Measurements from ENCODE around the gene XRN2. TPM values are rescaled to one million over a fixed set of nuclear protein-coding genes. Genes with fewer than 3 reads are reported as not detected.

Gene XRN2
- polyA plus RNA-seq, 1 donor from 2014 or later = 142 TPM

DNA sequence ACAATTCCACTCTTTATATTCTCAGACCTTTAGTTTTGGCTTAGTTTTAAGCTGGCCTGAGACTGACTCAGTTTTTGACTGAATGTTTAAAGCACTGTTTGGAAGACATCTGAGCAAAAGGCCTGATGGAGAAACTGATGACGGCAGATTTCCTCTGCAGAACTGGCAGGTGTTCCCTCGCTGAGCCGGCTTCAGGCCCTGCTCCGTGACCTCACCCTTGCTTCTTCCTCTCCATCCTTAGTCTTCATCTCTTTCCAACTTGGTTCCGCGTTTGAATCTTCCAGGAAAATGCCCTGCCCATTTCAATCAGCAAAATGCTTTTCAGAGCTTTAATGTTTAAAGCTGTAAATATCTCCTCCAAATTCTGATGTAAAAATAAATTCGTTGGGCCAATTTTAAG is 87.6 kb downstream of the XRN2 start:
- no peak overlapping the region for H3K4me2 ChIP-seq (ENCODE audit: low read length)

GRCh38 chr20:21391185-21391971 is 88.2 kb downstream of the XRN2 start:
- H3K9me3 ChIP-seq (ENCODE audit: low read length) = no peaks in the 10 kb centered on the region
- H2AFZ ChIP-seq (ENCODE audit: low read depth, low read length) = no peak overlapping the region
- H3K4me2 ChIP-seq (ENCODE audit: low read length) = no peak overlapping the region
- no peak overlapping the region for H3K9ac ChIP-seq (ENCODE audit: low read length)
- H3F3A ChIP-seq (ENCODE audit: insufficient read depth, low read length, poor library complexity, severe bottlenecking) = no peaks in the 10 kb centered on the region
- no peak overlapping the region for H3K4me3 ChIP-seq (ENCODE audit: low read length)
- H4K20me1 ChIP-seq (ENCODE audit: insufficient read depth) = no peaks in the 10 kb centered on the region
- H3K27ac ChIP-seq (ENCODE audit: low read length) = no peak overlapping the region
- H3K79me2 ChIP-seq (replicated peaks; ENCODE audit: insufficient read depth, low read length) = no peaks in the 10 kb centered on the region
- H3K27me3 ChIP-seq (ENCODE audit: insufficient read depth, low read depth, low read length) = peaks cover 63% of the 10 kb centered on the region
- no peaks in the 10 kb centered on the region for H3K9me2 ChIP-seq (ENCODE audit: insufficient read depth, low read length)
- peaks cover 4% of the 10 kb centered on the region for H3K36me3 ChIP-seq (ENCODE audit: insufficient read depth, low read length)
- TF ChIP-seq REST (IDR thresholded peaks at IDR 0.05; ENCODE audit: borderline replicate concordance) (no peak), RAD21 (conservative IDR thresholded peaks at IDR 0.05) (no peak), SMC3 (conservative IDR thresholded peaks at IDR 0.05; ENCODE audit: poor library complexity) (no peak), POLR2AphosphoS5 (IDR thresholded peaks at IDR 0.05) (no peak), MXI1 (conservative IDR thresholded peaks at IDR 0.05; ENCODE audit: poor library complexity, severe bottlenecking) (no peak), EP300 (conservative IDR thresholded peaks at IDR 0.05; ENCODE audit: poor library complexity, severe bottlenecking) (no peak)
- TF ChIP-seq, protein P1, sequence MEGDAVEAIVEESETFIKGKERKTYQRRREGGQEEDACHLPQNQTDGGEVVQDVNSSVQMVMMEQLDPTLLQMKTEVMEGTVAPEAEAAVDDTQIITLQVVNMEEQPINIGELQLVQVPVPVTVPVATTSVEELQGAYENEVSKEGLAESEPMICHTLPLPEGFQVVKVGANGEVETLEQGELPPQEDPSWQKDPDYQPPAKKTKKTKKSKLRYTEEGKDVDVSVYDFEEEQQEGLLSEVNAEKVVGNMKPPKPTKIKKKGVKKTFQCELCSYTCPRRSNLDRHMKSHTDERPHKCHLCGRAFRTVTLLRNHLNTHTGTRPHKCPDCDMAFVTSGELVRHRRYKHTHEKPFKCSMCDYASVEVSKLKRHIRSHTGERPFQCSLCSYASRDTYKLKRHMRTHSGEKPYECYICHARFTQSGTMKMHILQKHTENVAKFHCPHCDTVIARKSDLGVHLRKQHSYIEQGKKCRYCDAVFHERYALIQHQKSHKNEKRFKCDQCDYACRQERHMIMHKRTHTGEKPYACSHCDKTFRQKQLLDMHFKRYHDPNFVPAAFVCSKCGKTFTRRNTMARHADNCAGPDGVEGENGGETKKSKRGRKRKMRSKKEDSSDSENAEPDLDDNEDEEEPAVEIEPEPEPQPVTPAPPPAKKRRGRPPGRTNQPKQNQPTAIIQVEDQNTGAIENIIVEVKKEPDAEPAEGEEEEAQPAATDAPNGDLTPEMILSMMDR (IDR thresholded peaks at IDR 0.05; ENCODE audit: poor library complexity, severe bottlenecking) = no peak

More for the DNA sequence above, 87.6 kb downstream of the XRN2 start:
- Histone ChIP-seq H3K27me3 (ENCODE audit: insufficient read depth, low read depth, low read length) (peaks cover 57% of the 10 kb centered on the region), H3K9me3 (ENCODE audit: low read length) (no peaks in the 10 kb centered on the region), H3K79me2 (replicated peaks; ENCODE audit: insufficient read depth, low read length) (no peaks in the 10 kb centered on the region), H3K27ac (ENCODE audit: low read length) (no peak overlapping the region), H4K20me1 (ENCODE audit: insufficient read depth) (no peaks in the 10 kb centered on the region), H3K4me3 (ENCODE audit: low read length) (no peak overlapping the region), H2AFZ (ENCODE audit: low read depth, low read length) (no peak overlapping the region), H3K9ac (ENCODE audit: low read length) (no peak overlapping the region), H3F3A (ENCODE audit: insufficient read depth, low read length, poor library complexity, severe bottlenecking) (no peaks in the 10 kb centered on the region), H3K36me3 (ENCODE audit: insufficient read depth, low read length) (peaks cover 4% of the 10 kb centered on the region), H3K9me2 (ENCODE audit: insufficient read depth, low read length) (no peaks in the 10 kb centered on the region)
- TF ChIP-seq SMC3 (conservative IDR thresholded peaks at IDR 0.05; ENCODE audit: poor library complexity) (no peak), POLR2AphosphoS5 (IDR thresholded peaks at IDR 0.05) (no peak), EP300 (conservative IDR thresholded peaks at IDR 0.05; ENCODE audit: poor library complexity, severe bottlenecking) (no peak), REST (IDR thresholded peaks at IDR 0.05; ENCODE audit: borderline replicate concordance) (no peak), TAF1 (IDR thresholded peaks at IDR 0.05; ENCODE audit: low read depth) (no peak), MXI1 (conservative IDR thresholded peaks at IDR 0.05; ENCODE audit: poor library complexity, severe bottlenecking) (no peak), RAD21 (conservative IDR thresholded peaks at IDR 0.05) (no peak), EZH2 (IDR thresholded peaks at IDR 0.05; ENCODE audit: borderline replicate concordance, insufficient read depth, low read length, poor library complexity, severe bottlenecking) (no peak)
- TF ChIP-seq, protein P1 (IDR thresholded peaks at IDR 0.05; ENCODE audit: poor library complexity, severe bottlenecking) = no peak

All from neural cell (in vitro differentiated cells).